ENCODE data around the gene CFI.

DNA sequence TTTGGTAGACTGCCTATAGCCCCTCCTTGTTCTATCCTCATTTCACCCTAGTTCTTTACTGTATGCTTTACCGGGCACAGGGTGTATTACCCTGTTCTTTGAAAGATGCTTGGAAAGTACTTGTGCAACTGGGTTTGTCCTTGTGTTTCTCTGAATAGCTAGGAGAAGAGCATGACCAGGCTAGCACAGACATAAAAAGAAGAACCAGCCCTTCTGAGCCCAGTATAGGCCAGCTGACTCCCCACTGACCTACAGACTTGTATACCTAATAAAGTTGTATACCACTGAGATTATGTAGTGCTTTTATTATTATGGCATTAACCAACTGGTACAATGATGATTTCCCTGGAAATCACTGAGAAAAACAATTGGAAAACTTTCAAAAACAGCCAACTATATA, 15.0 kb downstream of the CFI start:
- TF ChIP-seq EZH2 (IDR thresholded peaks at IDR 0.05; ENCODE audit: insufficient read depth, poor library complexity, severe bottlenecking) = no peak
- no peak for TF ChIP-seq EZH2phosphoT487 (IDR thresholded peaks at IDR 0.05; ENCODE audit: insufficient read depth, low read depth)
